Muscle of leg (tissue), 16 donors: Measurements from ENCODE around the gene NASP. TPM values are rescaled to one million over a fixed set of nuclear protein-coding genes. Genes with fewer than 3 reads are reported as not detected.

Experiments used
- DNase-seq: peaks from one replicate; pipeline ENCODE4 v3.0.0; 2013
- H3K27ac ChIP-seq: one replicate; pipeline ENCODE4 v1.5.1; 2013; ENCODE audit warnings: mild to moderate bottlenecking, low read length, control low read depth
- H3K27me3 ChIP-seq: one replicate; pipeline ENCODE4 v1.6.1; 2013; ENCODE audit warnings: low read length; ENCODE audit not compliant: control insufficient read depth, insufficient read depth
- H3K36me3 ChIP-seq: one replicate; pipeline ENCODE4 v1.6.1; 2013; ENCODE audit warnings: low read length; ENCODE audit not compliant: control insufficient read depth, insufficient read depth
- H3K4me1 ChIP-seq: one replicate; pipeline ENCODE4 v1.6.1; 2013; ENCODE audit warnings: low read length; ENCODE audit not compliant: control insufficient read depth, insufficient read depth
- H3K4me3 ChIP-seq: one replicate; pipeline ENCODE4 v1.5.1; 2013; ENCODE audit warnings: low read length, control low read depth
- H3K9me3 ChIP-seq: replicated peaks from 2 replicates; pipeline ENCODE4 v1.6.1; 2013; ENCODE audit warnings: low read depth, low read length; ENCODE audit not compliant: control insufficient read depth
- WGBS: methylation state at CpG from one replicate; pipeline ENCODE4 v1.1.5; 2013; ENCODE audit warnings: missing lambda C conversion rate; ENCODE audit not compliant: insufficient coverage; 5-methylcytosine and 5-hydroxymethylcytosine counted together
- long read RNA-seq, 11 donors: transcript quantifications; one replicate each; lab custom pipeline, GENCODE V29; 2026
- polyA plus RNA-seq, 8 donors: library from polyadenylated mRNA; unstranded; fragments of 120-200 nt; gene quantifications; one replicate each; pipeline versions ENCODE4 v1.2.1 to v1.2.3, GENCODE V29; 2013; ENCODE audit warnings: inconsistent platforms in 1 of 8, low replicate concordance in 1 of 8; ENCODE audit not compliant: insufficient read length in 8 of 8, insufficient read depth in 1 of 8
- total RNA-seq: library from RNA; stranded (reverse); fragments of 120-200 nt; gene quantifications from one replicate; pipeline ENCODE4 v1.2.4, GENCODE V29; 2013

Gene NASP, protein sequence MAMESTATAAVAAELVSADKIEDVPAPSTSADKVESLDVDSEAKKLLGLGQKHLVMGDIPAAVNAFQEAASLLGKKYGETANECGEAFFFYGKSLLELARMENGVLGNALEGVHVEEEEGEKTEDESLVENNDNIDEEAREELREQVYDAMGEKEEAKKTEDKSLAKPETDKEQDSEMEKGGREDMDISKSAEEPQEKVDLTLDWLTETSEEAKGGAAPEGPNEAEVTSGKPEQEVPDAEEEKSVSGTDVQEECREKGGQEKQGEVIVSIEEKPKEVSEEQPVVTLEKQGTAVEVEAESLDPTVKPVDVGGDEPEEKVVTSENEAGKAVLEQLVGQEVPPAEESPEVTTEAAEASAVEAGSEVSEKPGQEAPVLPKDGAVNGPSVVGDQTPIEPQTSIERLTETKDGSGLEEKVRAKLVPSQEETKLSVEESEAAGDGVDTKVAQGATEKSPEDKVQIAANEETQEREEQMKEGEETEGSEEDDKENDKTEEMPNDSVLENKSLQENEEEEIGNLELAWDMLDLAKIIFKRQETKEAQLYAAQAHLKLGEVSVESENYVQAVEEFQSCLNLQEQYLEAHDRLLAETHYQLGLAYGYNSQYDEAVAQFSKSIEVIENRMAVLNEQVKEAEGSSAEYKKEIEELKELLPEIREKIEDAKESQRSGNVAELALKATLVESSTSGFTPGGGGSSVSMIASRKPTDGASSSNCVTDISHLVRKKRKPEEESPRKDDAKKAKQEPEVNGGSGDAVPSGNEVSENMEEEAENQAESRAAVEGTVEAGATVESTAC
- total RNA-seq, result 56.4 TPM
- polyA plus RNA-seq, result 100 to 1,000 TPM; 139 to 188 (median 160) TPM
- long read RNA-seq, donor 1, partial matches to known transcripts, result 0 of 10 reads
- long read RNA-seq, donor 1, other reads (novel, unspliced or antisense), result 0 of 10 reads
- long read RNA-seq, donor 2, partial matches to known transcripts, result 0 of 2 reads
- long read RNA-seq, donor 2, other reads (novel, unspliced or antisense), result 0 of 2 reads
- long read RNA-seq, donor 3, transcript NASP-207 (5 exons, 604 nt), result major isoform, 5 of 30 reads
- long read RNA-seq, donor 3, partial matches to known transcripts, result 12 of 30 reads
- long read RNA-seq, donor 3, other reads (novel, unspliced or antisense), result 0 of 30 reads
- long read RNA-seq, donor 4, partial matches to known transcripts, result 0 of 8 reads
- long read RNA-seq, donor 4, other reads (novel, unspliced or antisense), result 0 of 8 reads
- long read RNA-seq, donor 5, transcript NASP-201 (15 exons, 3,207 nt), result minor isoform, 11 of 77 reads
- long read RNA-seq, donor 5, transcript NASP-202 (14 exons, 1,538 nt), result minor isoform, 8 of 77 reads
- long read RNA-seq, donor 5, transcript NASP-209 (2 exons, 541 nt), result minor isoform, 5 of 77 reads
- long read RNA-seq, donor 5, transcript NASP-207 (5 exons, 604 nt), result major isoform, 18 of 77 reads
- long read RNA-seq, donor 5, partial matches to known transcripts, result 29 of 77 reads
- long read RNA-seq, donor 5, other reads (novel, unspliced or antisense), result 0 of 77 reads
- long read RNA-seq, donor 6, transcript NASP-201 (15 exons, 3,207 nt), result minor isoform, 10 of 69 reads
- long read RNA-seq, donor 6, transcript NASP-202 (14 exons, 1,538 nt), result minor isoform, 6 of 69 reads
- long read RNA-seq, donor 6, transcript NASP-207 (5 exons, 604 nt), result major isoform, 18 of 69 reads
- long read RNA-seq, donor 6, transcript NASP-210 (9 exons, 3,659 nt), result minor isoform, 10 of 69 reads
- long read RNA-seq, donor 6, partial matches to known transcripts, result 19 of 69 reads
- long read RNA-seq, donor 6, other reads (novel, unspliced or antisense), result 0 of 69 reads
- long read RNA-seq, donor 7, transcript NASP-202 (14 exons, 1,538 nt), result minor isoform, 5 of 49 reads
- long read RNA-seq, donor 7, transcript NASP-207 (5 exons, 604 nt), result major isoform, 6 of 49 reads
- long read RNA-seq, donor 7, partial matches to known transcripts, result 30 of 49 reads
- long read RNA-seq, donor 7, other reads (novel, unspliced or antisense), result 0 of 49 reads
- long read RNA-seq, donor 8, transcript NASP-207 (5 exons, 604 nt), result major isoform, 7 of 34 reads
- long read RNA-seq, donor 8, partial matches to known transcripts, result 20 of 34 reads
- long read RNA-seq, donor 8, other reads (novel, unspliced or antisense), result 0 of 34 reads
- long read RNA-seq, donor 9, transcript NASP-207 (5 exons, 604 nt), result major isoform, 12 of 50 reads
- long read RNA-seq, donor 9, transcript NASP-209 (2 exons, 541 nt), result minor isoform, 7 of 50 reads
- long read RNA-seq, donor 9, partial matches to known transcripts, result 23 of 50 reads
- long read RNA-seq, donor 9, other reads (novel, unspliced or antisense), result 0 of 50 reads
- long read RNA-seq, donor 10, transcript NASP-209 (2 exons, 541 nt), result minor isoform, 5 of 49 reads
- long read RNA-seq, donor 10, transcript NASP-207 (5 exons, 604 nt), result major isoform, 18 of 49 reads
- long read RNA-seq, donor 10, partial matches to known transcripts, result 18 of 49 reads
- long read RNA-seq, donor 10, other reads (novel, unspliced or antisense), result 0 of 49 reads
- long read RNA-seq, donor 11, transcript NASP-202 (14 exons, 1,538 nt), result minor isoform, 6 of 52 reads
- long read RNA-seq, donor 11, transcript NASP-210 (9 exons, 3,659 nt), result minor isoform, 6 of 52 reads
- long read RNA-seq, donor 11, transcript NASP-207 (5 exons, 604 nt), result major isoform, 7 of 52 reads
- long read RNA-seq, donor 11, partial matches to known transcripts, result 23 of 52 reads
- long read RNA-seq, donor 11, other reads (novel, unspliced or antisense), result 0 of 52 reads

DNA sequence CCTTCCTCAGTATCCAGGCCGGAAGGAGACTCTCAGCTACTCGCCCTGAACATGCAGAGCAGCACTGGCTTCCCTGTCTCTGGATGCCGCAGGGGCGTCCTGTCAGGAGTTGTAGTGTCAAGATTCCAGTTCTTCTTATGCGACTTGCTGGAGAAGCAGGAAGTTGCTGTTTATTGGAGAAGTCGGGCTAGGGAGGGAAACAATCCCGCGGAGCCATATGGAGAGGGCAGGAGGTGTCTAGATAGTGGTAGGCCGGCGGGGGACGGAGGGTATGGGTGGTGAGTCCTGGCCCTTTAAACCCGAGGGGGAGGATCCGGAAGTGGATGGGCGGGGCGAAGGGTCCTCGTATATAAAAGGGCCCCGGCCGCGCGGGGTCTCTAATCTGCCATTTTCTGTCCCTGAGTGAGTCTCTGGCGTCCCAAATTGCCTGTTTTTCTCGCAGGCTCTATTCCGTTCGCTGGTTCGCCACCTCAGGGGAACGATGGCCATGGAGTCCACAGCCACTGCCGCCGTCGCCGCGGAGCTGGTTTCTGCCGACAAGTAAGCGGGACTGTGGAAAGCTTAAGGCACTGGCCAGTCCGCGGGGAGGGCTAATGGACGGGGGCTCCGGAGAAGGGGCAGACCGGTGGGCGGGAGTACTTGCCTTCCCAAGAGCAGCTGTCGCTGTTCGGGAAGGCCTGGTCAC, at the start of gene NASP:
Gene NASP, plus strand, starts transcription at position 376 of the 685 bp plus-strand sequence. Its CDS starts 106 bp downstream, at position 482.
- peak; percentile 94 for DNase-seq
- Histone ChIP-seq H3K27me3 (no peaks in the 10 kb centered on the region), H3K9me3 (no peaks in the 10 kb centered on the region), H3K27ac (peak within 1 kb of the TSS; percentile 98), H3K4me1 (peaks cover 15% of the 10 kb centered on the region), H3K4me3 (peak within 1 kb of the TSS; percentile 92), H3K36me3 (no peaks in the 10 kb centered on the region)
- WGBS, result under 1% methylated on average over 40 of the region's 41 CpGs

DNA sequence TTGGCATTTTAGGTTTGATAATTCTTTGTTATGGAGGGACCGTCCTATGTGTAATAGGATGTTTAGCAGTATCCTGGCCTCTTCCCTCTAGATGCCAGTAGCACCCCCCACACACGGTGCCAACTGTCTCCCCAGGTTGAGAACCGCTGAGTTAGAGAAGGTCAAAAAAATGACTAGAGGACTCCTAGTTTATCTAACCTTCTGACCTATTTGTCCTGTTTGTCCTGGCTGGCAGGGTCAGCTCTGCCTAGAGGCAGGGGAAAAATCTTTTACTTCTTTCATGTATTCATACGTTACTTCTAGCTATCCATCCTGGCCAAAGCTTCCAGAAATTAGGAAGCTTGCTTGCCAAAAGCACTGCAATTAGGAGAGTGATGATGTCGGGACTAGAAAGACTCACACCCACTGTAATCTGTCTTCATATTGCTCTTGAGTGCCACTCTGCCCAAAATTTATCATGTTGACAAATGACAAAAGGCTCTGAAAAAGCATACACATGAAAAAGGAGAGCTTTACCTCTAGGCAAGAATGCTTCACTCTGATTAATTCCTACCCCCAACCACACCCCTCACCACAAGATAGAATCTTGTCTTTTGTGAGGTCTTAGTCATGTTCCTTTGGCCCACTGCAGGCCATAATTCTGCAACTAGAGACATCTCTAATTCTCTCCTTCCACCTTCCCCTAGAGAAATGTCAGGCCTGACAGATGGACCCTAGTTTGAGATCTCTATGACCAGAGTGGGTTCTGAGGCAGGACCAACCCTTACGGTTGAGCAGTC, 47.7 kb upstream of the NASP start:
- WGBS, result no CpG with 5 or more reads among the region's 6 CpGs
- H3K9me3 ChIP-seq, result no peaks in the 10 kb centered on the region
- DNase-seq, result no peak
- H3K36me3 ChIP-seq, result no peaks in the 10 kb centered on the region
- H3K4me1 ChIP-seq, result no peaks in the 10 kb centered on the region
- H3K27ac ChIP-seq, result no peak overlapping the region
- H3K27me3 ChIP-seq, result no peaks in the 10 kb centered on the region
- no peak overlapping the region for H3K4me3 ChIP-seq

DNA sequence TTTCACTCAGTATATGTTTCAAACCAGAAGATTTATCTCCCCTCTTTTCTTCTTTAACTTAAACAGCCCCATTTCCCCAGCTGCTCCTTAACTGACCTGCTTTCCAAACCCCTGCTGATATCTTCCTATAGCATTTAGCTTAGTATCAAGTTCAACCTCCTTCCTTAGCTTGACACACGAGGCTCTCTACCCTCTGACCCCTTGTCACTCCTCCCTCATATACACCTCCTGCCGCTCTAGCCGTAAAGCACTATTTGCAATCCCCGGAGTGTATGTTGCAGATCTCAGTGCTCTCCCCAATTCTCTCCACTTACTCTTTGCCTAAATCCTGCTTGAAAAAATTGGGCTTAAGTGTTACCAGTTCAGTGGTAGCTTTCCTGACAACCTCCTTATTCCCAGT, 47.0 kb upstream of the NASP start:
- Histone ChIP-seq H3K9me3 (no peaks in the 10 kb centered on the region), H3K27ac (no peak overlapping the region), H3K4me3 (no peak overlapping the region), H3K36me3 (no peaks in the 10 kb centered on the region), H3K27me3 (no peaks in the 10 kb centered on the region), H3K4me1 (no peaks in the 10 kb centered on the region)
- 33% methylated on average over 4 of the region's 4 CpGs for WGBS
- no peak for DNase-seq

DNA sequence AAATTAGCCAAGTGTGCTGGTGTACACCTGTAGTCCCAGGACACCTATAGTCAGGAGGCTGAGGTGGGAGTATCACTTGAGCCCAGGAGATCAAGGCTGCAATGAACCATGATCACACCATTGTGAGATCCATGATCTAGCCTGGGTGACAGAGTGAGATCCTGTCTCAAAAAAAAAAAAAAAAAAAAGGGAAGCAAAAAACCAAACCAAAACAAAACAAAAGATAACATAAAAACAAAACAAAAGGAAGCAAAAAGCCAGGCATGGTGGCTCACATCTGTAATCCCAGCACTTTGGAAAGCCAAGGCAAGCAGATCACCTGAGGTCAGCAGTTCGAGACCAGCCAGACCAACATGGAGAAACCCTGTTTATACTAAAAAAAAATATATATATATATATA, 42.6 kb upstream of the NASP start:
- no peak for DNase-seq
- Histone ChIP-seq H3K4me1 (peaks cover 3% of the 10 kb centered on the region), H3K27ac (no peak overlapping the region), H3K9me3 (no peaks in the 10 kb centered on the region), H3K4me3 (no peak overlapping the region), H3K27me3 (peaks cover 4% of the 10 kb centered on the region), H3K36me3 (no peaks in the 10 kb centered on the region)
- no CpG with 5 or more reads among the region's 1 CpG for WGBS

DNA sequence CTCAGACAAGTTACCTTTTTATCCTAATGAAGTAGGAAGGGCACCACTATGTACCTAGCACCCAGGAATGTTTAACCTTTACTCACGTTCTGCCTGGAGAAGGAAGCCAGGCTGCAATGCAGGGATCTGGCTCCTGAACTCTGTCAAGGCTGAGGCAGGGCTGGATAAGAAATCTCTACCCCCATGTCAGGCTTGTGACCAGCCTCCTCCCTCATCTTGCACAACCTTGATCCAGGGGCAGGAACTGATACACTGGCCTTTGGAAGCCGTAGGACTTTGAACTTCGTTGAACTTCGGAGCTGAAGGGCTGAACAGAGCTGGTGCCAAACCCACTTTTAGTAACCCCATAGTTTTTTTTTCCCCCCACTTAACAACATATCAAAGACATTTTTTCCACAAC, 41.2 kb upstream of the NASP start:
- no peaks in the 10 kb centered on the region for H3K36me3 ChIP-seq
- H3K9me3 ChIP-seq, result no peaks in the 10 kb centered on the region
- peaks cover 4% of the 10 kb centered on the region for H3K27me3 ChIP-seq
- peaks cover 3% of the 10 kb centered on the region for H3K4me1 ChIP-seq
- no peak overlapping the region for H3K4me3 ChIP-seq
- WGBS, result 62% methylated on average over 3 of the region's 4 CpGs
- no peak overlapping the region for H3K27ac ChIP-seq
- DNase-seq, result peak; percentile 25

DNA sequence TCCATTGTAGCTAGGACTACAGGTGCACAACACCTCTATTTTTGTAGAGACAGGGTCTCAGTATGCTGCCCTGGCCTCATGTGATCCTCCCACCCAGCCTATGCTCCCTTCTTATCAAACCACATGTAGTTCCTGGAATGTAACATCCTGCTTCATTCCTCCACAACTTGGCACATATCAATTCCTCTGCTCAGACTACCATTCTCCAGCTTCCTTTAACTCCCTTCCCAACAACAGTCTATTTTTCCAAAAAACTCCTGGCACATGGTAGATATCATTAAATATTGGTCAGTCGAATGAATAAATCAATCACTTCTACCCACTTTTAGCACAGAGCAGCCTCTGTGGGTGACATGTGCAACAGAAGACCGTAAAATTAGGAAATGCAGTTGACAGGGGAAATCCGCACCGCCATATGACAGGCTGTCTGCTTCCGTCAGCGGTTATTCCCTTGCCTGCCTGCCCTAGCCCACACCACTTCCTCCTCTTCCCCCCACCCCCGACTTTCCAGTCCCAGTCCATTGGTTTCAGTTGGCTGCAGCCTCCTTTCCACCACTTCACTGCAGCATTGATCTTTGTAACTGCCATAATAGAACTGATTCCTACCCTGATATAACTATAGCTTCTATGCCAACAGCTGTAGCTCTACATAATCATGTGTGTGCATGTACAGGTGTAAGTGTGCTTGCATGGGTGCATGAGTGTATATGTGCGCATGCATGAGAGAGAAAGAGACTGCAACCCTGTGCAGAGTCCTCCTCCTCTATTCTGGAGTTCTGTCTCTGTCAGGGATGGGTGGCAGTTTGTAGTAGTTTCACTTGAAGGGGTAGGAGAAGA, 40.0 kb upstream of the NASP start:
- H3K27ac ChIP-seq, result peak overlapping the region; percentile 55
- H3K27me3 ChIP-seq, result peaks cover 4% of the 10 kb centered on the region
- WGBS, result 0% methylated on average over 6 of the region's 8 CpGs
- H3K4me1 ChIP-seq, result peaks cover 3% of the 10 kb centered on the region
- no peaks in the 10 kb centered on the region for H3K36me3 ChIP-seq
- H3K9me3 ChIP-seq, result no peaks in the 10 kb centered on the region
- DNase-seq, result peak; percentile 76
- no peak overlapping the region for H3K4me3 ChIP-seq

DNA sequence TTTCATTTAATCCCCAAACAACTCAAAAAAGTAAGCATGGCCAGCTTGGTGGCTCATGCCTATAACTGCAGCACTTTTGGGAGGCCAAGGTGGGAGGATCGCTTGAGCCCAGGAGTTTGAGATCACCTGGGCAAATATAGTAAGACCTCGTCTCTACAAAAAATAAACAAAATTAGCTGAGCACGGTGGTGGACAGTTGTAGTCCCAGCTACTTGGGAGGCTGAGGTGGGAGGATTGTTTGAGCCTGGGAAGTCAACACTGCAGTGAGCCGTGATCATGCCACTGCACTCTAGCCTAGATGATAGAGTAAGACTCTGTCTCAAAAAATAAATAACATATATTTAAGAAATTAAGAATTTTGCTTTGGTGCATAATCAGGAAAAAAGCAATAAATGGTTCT, 39.3 kb upstream of the NASP start:
- Histone ChIP-seq H3K27ac (peak overlapping the region; percentile 17), H3K36me3 (no peaks in the 10 kb centered on the region), H3K4me3 (no peak overlapping the region), H3K27me3 (peaks cover 4% of the 10 kb centered on the region), H3K9me3 (no peaks in the 10 kb centered on the region), H3K4me1 (peaks cover 3% of the 10 kb centered on the region)
- no CpG with 5 or more reads among the region's 4 CpGs for WGBS
- DNase-seq, result no peak
